HCT116 (cell line): ENCODE results near the gene VMO1. TPM values are rescaled to one million over a fixed set of nuclear protein-coding genes. Genes with fewer than 3 reads are reported as not detected.
A peak's percentile ranks its signal among the peaks of the same experiment; 100 is the strongest.

Experiments used
- ATAC-seq: fragments of 200-7000 bp; cut with Tn5 transposase; 2 replicates; pipeline ENCODE4 v1.9.1; 2020; ENCODE audit warnings: mild to moderate bottlenecking, moderate library complexity
- Bru-seq: library from RNA; stranded (reverse); fragments of 400-500 nt; gene quantifications from one replicate; lab custom pipeline; 2021; lab: Mats Ljungman, UMichigan
- BruChase-seq, 2 experiments: library from RNA; stranded (reverse); fragments of 400-500 nt; gene quantifications; one replicate each; lab custom pipeline; 2021; lab: Mats Ljungman, UMichigan
- BruUV-seq: library from RNA; stranded (reverse); fragments of 400-500 nt; replicated peaks from 2 replicates; lab custom pipeline; 2021; lab: Mats Ljungman, UMichigan
- CTCF ChIA-PET: fragments of 300-600 bp; sonication (Branson Sonifier 250); formaldehyde crosslinking; loops from one replicate; lab custom pipeline; 2021; ENCODE audit warnings: antibody characterized with exemption; lab: Charles Lee
- POLR2A ChIA-PET: fragments of 300-600, 350-600 bp; sonication (Branson Sonifier 250); formaldehyde crosslinking; loops from one replicate; lab custom pipeline; 2021; ENCODE audit warnings: antibody characterized with exemption; lab: Charles Lee
- RAD21 ChIA-PET, 2 experiments: fragments of 300-600 bp; sonication (Branson Sonifier 250); formaldehyde crosslinking; loops; one replicate each; lab custom pipeline; 2023; ENCODE audit warnings: low total read pairs in 2 of 2; ENCODE audit not compliant: uncharacterized antibody in 2 of 2, unreplicated experiment in 2 of 2, low non-redundant PET in 1 of 2; lab: Charles Lee
- DNase-seq: peaks from one replicate; pipeline ENCODE4 v3.0.0-alpha.2; 2010; ENCODE audit warnings: low read depth, low spot score
- H2AFZ ChIP-seq: fragments of 200-600 bp; shearing (Covaris generic), sonication (generic); 2 replicates; pipeline ENCODE4 v1.6.1; 2017; ENCODE audit warnings: low read depth, mixed run types, mixed read lengths, antibody characterized with exemption, low read length; ENCODE audit not compliant: poor library complexity, severe bottlenecking
- H3K27ac ChIP-seq: 2 replicates; pipeline ENCODE4 v1.5.1; 2012; ENCODE audit warnings: low read depth, low read length
- H3K27me3 ChIP-seq: fragments of 200-600 bp; sonication (generic); 2 replicates; pipeline ENCODE4 v1.6.1; 2016; ENCODE audit warnings: mixed run types, low read length, mixed read lengths; ENCODE audit not compliant: insufficient read depth
- H3K36me3 ChIP-seq, 2 experiments: fragments of 200-500 bp in 1 of 2; fragments of 200-600 bp in 1 of 2; sonication (Bioruptor generic) in 1 of 2; sonication (generic) in 1 of 2; 2 replicates each; pipeline versions ENCODE4 v1.5.1 to v1.6.1; 2014 to 2016; ENCODE audit warnings: low read length in 2 of 2, inconsistent platforms in 1 of 2, mixed read lengths in 1 of 2, mixed run types in 1 of 2; ENCODE audit not compliant: insufficient read depth in 2 of 2, control insufficient read depth in 1 of 2
- H3K4me1 ChIP-seq, 2 experiments: fragments of 200-600 bp in 1 of 2; sonication (generic) in 1 of 2; 2 replicates each; pipeline versions ENCODE4 v1.5.1 to v1.6.1; 2012 to 2017; ENCODE audit warnings: low read length in 2 of 2, inconsistent platforms in 1 of 2, mild to moderate bottlenecking in 1 of 2, mixed read lengths in 1 of 2, mixed run types in 1 of 2, moderate library complexity in 1 of 2; ENCODE audit not compliant: insufficient read depth in 2 of 2, control insufficient read depth in 1 of 2
- H3K4me2 ChIP-seq: fragments of 200-600 bp; sonication (generic); 2 replicates; pipeline ENCODE4 v1.6.1; 2017; ENCODE audit warnings: mixed run types, low read length, mixed read lengths
- H3K4me3 ChIP-seq, 2 experiments: fragments of 200-600 bp in 1 of 2; sonication (generic) in 1 of 2; replicated peaks in 1 of 2; 2 replicates each; pipeline ENCODE4 v1.5.1; 2011 to 2016; ENCODE audit warnings: low read length in 2 of 2, control low read depth in 1 of 2, low read depth in 1 of 2, mild to moderate bottlenecking in 1 of 2, mixed read lengths in 1 of 2, mixed run types in 1 of 2
- H3K79me2 ChIP-seq: fragments of 200-600 bp; sonication (generic); 2 replicates; pipeline ENCODE4 v1.6.1; 2017; ENCODE audit warnings: mild to moderate bottlenecking, mixed run types, low read length, moderate library complexity, mixed read lengths; ENCODE audit not compliant: insufficient read depth
- H3K9ac ChIP-seq: fragments of 200-600 bp; sonication (generic); 2 replicates; pipeline ENCODE4 v1.6.1; 2016; ENCODE audit warnings: low read length, mixed read lengths
- H3K9me2 ChIP-seq: fragments of 200-600 bp; sonication (generic), shearing (Covaris generic); 2 replicates; pipeline ENCODE4 v1.6.1; 2017; ENCODE audit warnings: mixed run types, mild to moderate bottlenecking, moderate library complexity; ENCODE audit not compliant: insufficient read depth
- H3K9me3 ChIP-seq, 2 experiments: fragments of 200-500 bp in 1 of 2; fragments of 200-600 bp in 1 of 2; sonication (Bioruptor generic) in 1 of 2; sonication (generic) in 1 of 2; 2 replicates each; pipeline ENCODE4 v1.6.1; 2014 to 2017; ENCODE audit warnings: low read length in 2 of 2, mixed read lengths in 2 of 2, inconsistent platforms in 1 of 2, low read depth in 1 of 2, mild to moderate bottlenecking in 1 of 2, mixed run types in 1 of 2, moderate library complexity in 1 of 2; ENCODE audit not compliant: control insufficient read depth in 1 of 2, insufficient read depth in 1 of 2
- H4K20me1 ChIP-seq: fragments of 200-600 bp; sonication (generic), shearing (Covaris generic); 2 replicates; pipeline ENCODE4 v1.6.1; 2017; ENCODE audit warnings: mixed run types, mild to moderate bottlenecking, moderate library complexity; ENCODE audit not compliant: insufficient read depth
- CBX3 ChIP-seq: IDR thresholded peaks from 2 replicates; pipeline ENCODE4 v1.6.1; 2012; ENCODE audit warnings: low read depth
- CEBPB ChIP-seq: IDR thresholded peaks from 2 replicates; pipeline ENCODE4 v1.6.1; 2012; ENCODE audit warnings: low read depth
- CTCF ChIP-seq, 3 experiments: fragments of 200-600 bp in 1 of 3; sonication (generic) in 1 of 3; IDR thresholded peaks in 2 of 3; conservative IDR thresholded peaks in 1 of 3; 2 replicates each; pipeline ENCODE4 v1.5.1; 2012 to 2017; ENCODE audit warnings: low read depth in 2 of 3, low read length in 2 of 3, antibody characterized with exemption in 1 of 3, borderline replicate concordance in 1 of 3, control low read depth in 1 of 3, mild to moderate bottlenecking in 1 of 3, mixed read lengths in 1 of 3, mixed run types in 1 of 3, moderate library complexity in 1 of 3; ENCODE audit not compliant: insufficient read depth in 1 of 3
- EGR1 ChIP-seq: IDR thresholded peaks from 2 replicates; pipeline ENCODE4 v1.6.1; 2012; ENCODE audit warnings: low read depth
- ELF1 ChIP-seq: IDR thresholded peaks from 2 replicates; pipeline ENCODE4 v1.6.1; 2012; ENCODE audit warnings: low read depth, borderline replicate concordance
- EZH2 ChIP-seq: fragments of 200-600 bp; sonication (generic); IDR thresholded peaks from 2 replicates; pipeline ENCODE4 v1.6.1; 2017; ENCODE audit warnings: antibody characterized with exemption, mixed run types
- EZH2phosphoT487 ChIP-seq: fragments of 200-600 bp; IDR thresholded peaks from 2 replicates; pipeline ENCODE4 v1.6.1; 2018; ENCODE audit warnings: antibody characterized with exemption, borderline replicate concordance
- JUND ChIP-seq: IDR thresholded peaks from 2 replicates; pipeline ENCODE4 v1.6.1; 2012
- POLR2A ChIP-seq: IDR thresholded peaks from 2 replicates; pipeline ENCODE4 v1.7.0; 2011; ENCODE audit warnings: borderline replicate concordance; ENCODE audit not compliant: insufficient read depth, insufficient read length; ENCODE audit errors: extremely low read depth
- RAD21 ChIP-seq: IDR thresholded peaks from 2 replicates; pipeline ENCODE4 v1.6.1; 2012; ENCODE audit warnings: low read depth, mild to moderate bottlenecking
- REST ChIP-seq: IDR thresholded peaks from 2 replicates; pipeline ENCODE4 v1.6.1; 2012; ENCODE audit warnings: low read depth
- SIN3A ChIP-seq: IDR thresholded peaks from 2 replicates; pipeline ENCODE4 v1.6.1; 2012; ENCODE audit warnings: low read depth
- SP1 ChIP-seq: IDR thresholded peaks from 2 replicates; pipeline ENCODE4 v1.6.1; 2012; ENCODE audit warnings: low read depth
- YY1 ChIP-seq: IDR thresholded peaks from 2 replicates; pipeline ENCODE4 v1.6.1; 2011; ENCODE audit warnings: low read length, low read depth, moderate library complexity, mild to moderate bottlenecking; ENCODE audit not compliant: insufficient replicate concordance; ENCODE audit errors: extremely low read depth
- ZNF274 ChIP-seq: fragments of 200-500 bp; sonication (Bioruptor generic); IDR thresholded peaks from 2 replicates; pipeline ENCODE4 v1.6.1; 2014; ENCODE audit warnings: mild to moderate bottlenecking, low read depth, low read length, inconsistent platforms
- intact Hi-C: fragments of 100-400 bp; cut with micrococcal nuclease; formaldehyde crosslinking; loops from 2 replicates; pipeline ENCODE4 v1.10.0; 2022
- long read RNA-seq: library from polyadenylated mRNA; unstranded; transcript quantifications from one replicate; pipeline ENCODE4 v2.0.0, GENCODE V29; 2021; ENCODE audit not compliant: unreplicated experiment
- polyA plus RNA-seq: library from polyadenylated mRNA; unstranded; fragments of >200 nt; gene quantifications from 2 replicates; pipeline ENCODE4 v1.2.1, GENCODE V29; 2012; ENCODE audit warnings: missing spikeins
- total RNA-seq: library from RNA; stranded (reverse); gene quantifications from one replicate; pipeline ENCODE4 v1.2.1, GENCODE V29; 2021; ENCODE audit not compliant: unreplicated experiment
- TF ChIP-seq, protein P1 (sequence below): IDR thresholded peaks from 2 replicates; pipeline ENCODE4 v1.6.1; 2012
- TF ChIP-seq, protein P2 (sequence below): IDR thresholded peaks from 2 replicates; pipeline ENCODE4 v1.6.1; 2011; ENCODE audit warnings: mild to moderate bottlenecking, low read length, moderate library complexity; ENCODE audit not compliant: insufficient replicate concordance; ENCODE audit errors: extremely low read depth

The VMO1 gene, protein sequence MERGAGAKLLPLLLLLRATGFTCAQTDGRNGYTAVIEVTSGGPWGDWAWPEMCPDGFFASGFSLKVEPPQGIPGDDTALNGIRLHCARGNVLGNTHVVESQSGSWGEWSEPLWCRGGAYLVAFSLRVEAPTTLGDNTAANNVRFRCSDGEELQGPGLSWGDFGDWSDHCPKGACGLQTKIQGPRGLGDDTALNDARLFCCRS
- total RNA-seq (0.76 TPM), Bru-seq, nascent RNA (percentile 26 among the genes with signal in this experiment), BruChase-seq, experiment 1, labeled RNA remaining after a 6-hour chase (percentile 35 among the genes with signal in this experiment), BruChase-seq, experiment 2, labeled RNA remaining after a 2-hour chase (percentile 39 among the genes with signal in this experiment)
- 0.49 and 0.52 TPM in 2 replicates for polyA plus RNA-seq
- long read RNA-seq = 0 reads

DNA sequence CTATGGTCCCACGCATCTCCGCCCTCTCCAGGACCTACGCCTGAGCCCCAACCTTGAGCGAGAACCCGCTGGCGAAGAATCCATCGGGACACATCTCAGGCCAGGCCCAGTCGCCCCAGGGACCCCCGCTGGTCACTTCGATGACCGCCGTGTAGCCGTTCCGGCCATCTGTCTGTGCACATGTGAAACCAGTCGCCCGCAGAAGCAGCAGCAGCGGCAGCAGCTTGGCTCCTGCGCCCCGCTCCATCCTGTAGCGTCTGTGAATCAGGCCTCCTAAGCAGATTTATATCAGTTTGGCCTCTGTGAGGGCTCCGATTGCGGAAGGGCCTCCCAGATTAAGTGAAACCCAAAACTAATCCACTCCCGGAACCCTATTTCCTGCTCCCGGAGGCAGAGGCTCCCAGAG lies at the start of gene VMO1:
Gene VMO1, minus strand, starts transcription at position 259 of the 406 bp plus-strand sequence. Its CDS starts 12 bp downstream, at position 247.
- H2AFZ ChIP-seq = no peak within 1 kb of the TSS
- no peaks in the 10 kb centered on the region for H3K9me2 ChIP-seq
- H3K9me3 ChIP-seq = no peaks in the 10 kb centered on the region
- ChIA-PET CTCF (no interaction called here), RAD21 (no interaction called here), POLR2A (no interaction called here)
- no peak within 1 kb of the TSS for H3K4me3 ChIP-seq
- no peak within 1 kb of the TSS for H3K9ac ChIP-seq
- no peaks in the 10 kb centered on the region for H3K36me3 ChIP-seq
- ATAC-seq (no peak), DNase-seq (no peak)
- peaks cover 8% of the 10 kb centered on the region; the same call in 1 of the 2 replicates for H3K79me2 ChIP-seq
- intact Hi-C loops = no loop called here
- H3K27me3 ChIP-seq = no peaks in the 10 kb centered on the region
- H3K4me2 ChIP-seq = no peak within 1 kb of the TSS
- H3K27ac ChIP-seq = peak within 1 kb of the TSS; percentile 22; the same call in 1 of the 2 replicates
- H4K20me1 ChIP-seq = no peaks in the 10 kb centered on the region
- peaks cover 24 to 36% of the 10 kb centered on the region in 2 experiments for H3K4me1 ChIP-seq
- BruUV-seq = no TSS peak
- TF ChIP-seq, protein P1, sequence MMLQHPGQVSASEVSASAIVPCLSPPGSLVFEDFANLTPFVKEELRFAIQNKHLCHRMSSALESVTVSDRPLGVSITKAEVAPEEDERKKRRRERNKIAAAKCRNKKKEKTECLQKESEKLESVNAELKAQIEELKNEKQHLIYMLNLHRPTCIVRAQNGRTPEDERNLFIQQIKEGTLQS = no peak
- TF ChIP-seq SIN3A (no peak), POLR2A (no peak), RAD21 (no peak), CTCF (IDR thresholded peaks at IDR 0.05 in 2 of 3, conservative IDR thresholded peaks at IDR 0.05 in 1 of 3; ENCODE audit: borderline replicate concordance in 1 of 3, insufficient read depth in 1 of 3, low read depth in 2 of 3, low read length in 2 of 3) (no peak), JUND (no peak), SP1 (no peak), EGR1 (no peak), EZH2phosphoT487 (no peak), EZH2 (no peak), CEBPB (no peak), REST (no peak), ELF1 (no peak), CBX3 (no peak), YY1 (no peak), ZNF274 (no peak)
- TF ChIP-seq, protein P2, sequence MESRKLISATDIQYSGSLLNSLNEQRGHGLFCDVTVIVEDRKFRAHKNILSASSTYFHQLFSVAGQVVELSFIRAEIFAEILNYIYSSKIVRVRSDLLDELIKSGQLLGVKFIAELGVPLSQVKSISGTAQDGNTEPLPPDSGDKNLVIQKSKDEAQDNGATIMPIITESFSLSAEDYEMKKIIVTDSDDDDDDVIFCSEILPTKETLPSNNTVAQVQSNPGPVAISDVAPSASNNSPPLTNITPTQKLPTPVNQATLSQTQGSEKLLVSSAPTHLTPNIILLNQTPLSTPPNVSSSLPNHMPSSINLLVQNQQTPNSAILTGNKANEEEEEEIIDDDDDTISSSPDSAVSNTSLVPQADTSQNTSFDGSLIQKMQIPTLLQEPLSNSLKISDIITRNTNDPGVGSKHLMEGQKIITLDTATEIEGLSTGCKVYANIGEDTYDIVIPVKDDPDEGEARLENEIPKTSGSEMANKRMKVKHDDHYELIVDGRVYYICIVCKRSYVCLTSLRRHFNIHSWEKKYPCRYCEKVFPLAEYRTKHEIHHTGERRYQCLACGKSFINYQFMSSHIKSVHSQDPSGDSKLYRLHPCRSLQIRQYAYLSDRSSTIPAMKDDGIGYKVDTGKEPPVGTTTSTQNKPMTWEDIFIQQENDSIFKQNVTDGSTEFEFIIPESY = no peak
